Epithelial cell of esophagus (primary cell): ENCODE measurements around the gene CTRL.

Source experiments
- DNase-seq: peaks from one replicate; pipeline ENCODE4 v3.0.0; 2010; ENCODE audit warnings: low read depth
- H3K4me3 ChIP-seq: 2 replicates; pipeline ENCODE4 v1.5.1; 2011; ENCODE audit warnings: mild to moderate bottlenecking, low read length, control low read depth
- TF ChIP-seq, protein P1 (sequence below): IDR thresholded peaks from 2 replicates; pipeline ENCODE4 v1.5.1; 2011; ENCODE audit warnings: low read depth, mild to moderate bottlenecking, low read length, control low read depth, inconsistent platforms; ENCODE audit not compliant: insufficient read depth; ENCODE audit errors: missing control alignments

The CTRL gene

DNA sequence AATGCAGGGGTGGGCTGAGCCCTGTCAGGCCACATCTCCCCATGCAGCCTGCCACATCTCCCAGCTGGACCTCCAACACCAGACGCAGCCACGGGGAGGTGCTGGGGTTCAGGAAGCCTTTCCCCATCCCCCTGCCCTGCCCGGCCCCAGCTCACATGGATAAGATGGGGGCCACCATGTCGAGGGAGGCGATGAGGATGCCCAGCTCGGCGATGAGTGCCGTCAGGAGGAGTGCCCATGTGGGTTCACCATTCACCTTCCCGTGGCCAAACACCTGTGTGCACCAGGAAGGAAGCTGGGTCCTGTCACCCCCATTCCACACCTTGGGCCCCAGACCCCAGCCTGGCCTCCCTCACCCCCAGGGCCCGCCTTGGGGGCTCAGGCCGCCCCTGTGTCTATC, 18.0 kb upstream of the CTRL start:
- TF ChIP-seq, protein P1, sequence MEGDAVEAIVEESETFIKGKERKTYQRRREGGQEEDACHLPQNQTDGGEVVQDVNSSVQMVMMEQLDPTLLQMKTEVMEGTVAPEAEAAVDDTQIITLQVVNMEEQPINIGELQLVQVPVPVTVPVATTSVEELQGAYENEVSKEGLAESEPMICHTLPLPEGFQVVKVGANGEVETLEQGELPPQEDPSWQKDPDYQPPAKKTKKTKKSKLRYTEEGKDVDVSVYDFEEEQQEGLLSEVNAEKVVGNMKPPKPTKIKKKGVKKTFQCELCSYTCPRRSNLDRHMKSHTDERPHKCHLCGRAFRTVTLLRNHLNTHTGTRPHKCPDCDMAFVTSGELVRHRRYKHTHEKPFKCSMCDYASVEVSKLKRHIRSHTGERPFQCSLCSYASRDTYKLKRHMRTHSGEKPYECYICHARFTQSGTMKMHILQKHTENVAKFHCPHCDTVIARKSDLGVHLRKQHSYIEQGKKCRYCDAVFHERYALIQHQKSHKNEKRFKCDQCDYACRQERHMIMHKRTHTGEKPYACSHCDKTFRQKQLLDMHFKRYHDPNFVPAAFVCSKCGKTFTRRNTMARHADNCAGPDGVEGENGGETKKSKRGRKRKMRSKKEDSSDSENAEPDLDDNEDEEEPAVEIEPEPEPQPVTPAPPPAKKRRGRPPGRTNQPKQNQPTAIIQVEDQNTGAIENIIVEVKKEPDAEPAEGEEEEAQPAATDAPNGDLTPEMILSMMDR: no peak
- no peak for DNase-seq
- no peak overlapping the region for H3K4me3 ChIP-seq

DNA sequence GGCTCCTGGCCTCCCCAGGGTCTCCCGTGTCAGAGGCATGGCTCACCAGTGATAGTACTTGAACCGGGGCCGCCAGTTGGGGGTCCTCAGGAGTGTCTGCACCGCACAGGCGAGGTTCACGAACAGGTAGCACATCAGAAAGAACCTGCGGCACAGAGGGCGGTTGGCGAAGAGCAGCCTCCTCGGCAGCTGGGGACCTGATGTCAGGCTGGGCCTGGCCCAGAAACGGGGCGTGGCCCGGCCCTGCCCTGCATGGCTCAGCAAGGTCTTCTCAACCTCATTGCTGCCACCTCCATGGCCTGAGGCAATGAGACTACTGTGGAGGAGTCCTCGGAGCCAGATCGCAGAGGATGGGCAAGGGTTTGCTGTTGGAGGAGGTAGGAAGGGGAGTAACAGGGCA, 16.4 kb upstream of the CTRL start:
- peak; percentile 35 for DNase-seq
- TF ChIP-seq, protein P1: no peak
- no peak overlapping the region for H3K4me3 ChIP-seq

DNA sequence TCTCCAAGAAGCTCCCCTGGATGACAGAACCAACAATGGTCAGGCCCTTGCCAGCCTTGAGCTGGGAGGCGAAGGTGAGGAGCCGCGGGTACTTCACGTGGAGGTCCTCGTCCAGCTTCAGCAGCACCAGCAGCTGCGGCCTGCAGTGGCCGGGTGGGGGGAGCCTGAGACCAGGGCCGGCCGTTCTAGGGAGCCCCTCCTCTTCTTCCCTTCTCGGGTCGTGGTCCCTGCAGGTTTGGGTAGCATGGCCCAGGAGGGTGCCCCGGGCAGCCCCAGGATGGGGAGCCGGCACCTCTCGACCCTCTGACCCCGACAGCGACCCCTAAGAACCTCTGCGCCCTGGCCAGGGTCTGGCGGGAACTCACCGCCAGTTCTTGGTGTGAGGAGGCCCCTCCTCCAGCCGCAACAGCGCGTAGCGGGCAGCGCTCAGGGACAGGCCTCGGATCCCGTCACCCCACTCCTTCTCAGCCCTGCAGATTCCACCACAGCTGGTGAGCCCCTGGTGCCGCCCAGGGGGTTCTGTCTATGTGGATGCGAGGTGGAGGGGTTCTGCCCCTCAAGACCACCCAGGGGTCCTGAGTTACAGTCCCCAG, 15.4 kb upstream of the CTRL start:
- DNase-seq: no peak
- TF ChIP-seq, protein P1: no peak
- H3K4me3 ChIP-seq: no peak overlapping the region

DNA sequence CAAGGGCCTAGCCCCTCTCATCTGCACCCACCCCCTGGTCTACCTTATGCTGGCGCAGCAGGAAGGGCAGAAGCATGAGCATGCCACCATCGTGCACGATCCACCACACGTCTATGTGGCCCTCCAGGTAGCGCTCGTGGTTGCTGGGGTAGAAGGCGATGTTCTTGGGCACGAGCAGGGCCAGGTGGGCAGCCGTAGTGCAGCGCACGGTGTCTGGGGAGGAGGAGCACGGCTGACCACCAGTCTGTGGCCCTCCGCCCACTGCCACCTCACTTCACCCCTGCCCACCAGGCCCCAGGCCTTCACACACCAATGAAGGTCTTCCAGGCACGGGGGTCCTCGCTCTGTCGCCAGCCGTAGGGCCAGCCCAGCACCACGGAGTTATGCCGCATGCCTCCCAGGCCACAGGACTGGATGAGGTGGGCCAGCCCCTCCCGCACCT, 14.5 kb upstream of the CTRL start:
- DNase-seq: no peak
- TF ChIP-seq, protein P1: no peak
- no peak overlapping the region for H3K4me3 ChIP-seq

DNA sequence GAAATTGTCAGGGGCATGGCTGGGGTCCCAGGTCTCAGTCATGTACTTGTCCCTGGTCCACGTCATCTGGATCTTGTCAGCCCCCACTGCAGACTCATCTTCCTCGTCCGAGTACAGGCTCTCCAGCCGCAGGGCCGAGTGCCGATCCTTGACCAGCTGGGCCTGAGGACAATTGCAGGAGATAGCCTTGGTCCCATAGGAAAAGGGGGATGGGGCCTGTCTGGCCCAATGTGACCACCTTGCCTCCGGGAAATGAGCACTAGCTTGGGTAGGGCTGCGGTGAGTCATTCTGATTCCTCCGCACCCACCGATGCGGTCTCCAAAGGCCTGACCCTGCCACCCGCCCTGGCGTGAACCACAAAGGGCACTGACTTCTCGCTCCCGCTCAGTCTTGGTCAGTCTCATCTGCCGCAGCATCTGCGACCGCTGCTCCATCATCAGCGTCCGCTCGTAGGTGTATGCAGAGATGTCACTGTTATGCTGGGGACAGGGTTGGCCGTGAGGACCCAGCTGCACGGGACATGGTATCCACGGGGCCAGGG, 13.8 kb upstream of the CTRL start:
- H3K4me3 ChIP-seq: no peak overlapping the region
- DNase-seq: no peak
- TF ChIP-seq, protein P1: no peak

DNA sequence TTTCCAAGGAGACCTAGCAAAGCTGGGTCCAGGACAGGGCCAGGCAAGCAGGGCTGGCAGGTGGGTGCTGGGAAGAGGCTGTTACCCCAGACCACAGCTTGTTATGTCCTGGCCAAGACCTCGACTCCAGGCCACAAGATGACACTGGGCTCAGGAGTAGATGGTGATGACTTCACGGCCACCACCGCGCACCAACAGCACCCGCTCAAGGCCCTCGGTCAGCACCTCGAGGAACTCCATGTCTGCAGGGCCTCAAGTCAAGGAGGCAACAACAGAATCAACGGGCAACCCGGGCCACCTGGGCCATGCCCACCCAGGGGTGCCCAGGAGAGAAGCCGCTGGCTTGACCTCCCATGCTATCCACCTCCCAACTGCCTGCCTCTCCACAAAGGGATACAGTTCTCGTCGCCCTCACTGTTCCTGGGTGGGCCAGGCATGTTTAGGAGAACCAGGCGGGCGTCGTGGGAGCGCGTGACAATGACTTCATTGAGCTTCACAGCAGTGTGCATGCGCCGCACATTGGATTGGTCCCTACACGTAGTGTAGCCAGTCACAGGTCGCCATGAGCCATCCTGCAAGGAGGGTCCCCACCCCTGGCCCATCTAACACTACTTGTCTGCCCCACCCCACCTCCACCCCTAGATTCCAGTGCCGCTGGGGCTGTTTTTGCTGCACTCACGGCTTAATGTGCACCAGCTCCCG, 13.2 kb upstream of the CTRL start:
- H3K4me3 ChIP-seq: no peak overlapping the region
- TF ChIP-seq, protein P1: no peak
- no peak for DNase-seq
